Skeletal muscle tissue (tissue), 4 donors: ENCODE results near the gene MT1F. TPM values are rescaled to one million over a fixed set of nuclear protein-coding genes. Genes with fewer than 3 reads are reported as not detected.
A peak's percentile ranks its signal among the peaks of the same experiment; 100 is the strongest.

Experiments used
- H3K27ac ChIP-seq: one replicate; pipeline ENCODE4 v1.7.0; 2013; ENCODE audit warnings: mild to moderate bottlenecking, low read depth, low read length, inconsistent platforms
- H3K27me3 ChIP-seq, 3 donors: one replicate each; pipeline ENCODE4 v1.7.0; 2013; ENCODE audit warnings: low read length in 3 of 3; ENCODE audit not compliant: control insufficient read depth in 3 of 3, insufficient read depth in 3 of 3
- H3K36me3 ChIP-seq, 3 donors: one replicate each; pipeline ENCODE4 v1.7.0; 2013; ENCODE audit warnings: low read length in 3 of 3; ENCODE audit not compliant: control insufficient read depth in 3 of 3, insufficient read depth in 3 of 3
- H3K4me1 ChIP-seq, 3 donors: one replicate each; pipeline ENCODE4 v1.7.0; 2013; ENCODE audit warnings: low read length in 3 of 3, mild to moderate bottlenecking in 3 of 3; ENCODE audit not compliant: control insufficient read depth in 3 of 3, insufficient read depth in 3 of 3
- H3K4me3 ChIP-seq, 3 donors: one replicate each; pipeline ENCODE4 v1.7.0; 2013; ENCODE audit warnings: low read length in 3 of 3
- H3K9ac ChIP-seq, 3 donors: one replicate each; pipeline ENCODE4 v1.7.0; 2013; ENCODE audit warnings: low read length in 3 of 3, mild to moderate bottlenecking in 3 of 3, moderate library complexity in 2 of 3, low read depth in 1 of 3
- H3K9me3 ChIP-seq, 3 donors: one replicate each; pipeline ENCODE4 v1.7.0; 2013; ENCODE audit warnings: low read length in 3 of 3; ENCODE audit not compliant: control insufficient read depth in 3 of 3
- total RNA-seq: library from RNA; depleted of rRNA; stranded (reverse); fragments of >200 nt; gene quantifications from one replicate; pipeline ENCODE4 v1.2.3, GENCODE V29; 2014
- donor health status: Osteomylitis.

The MT1F gene
- total RNA-seq, 1 donor from 2014 or later = not detected

- H3K27me3 ChIP-seq = peaks cover 11 to 42% (median 35%) of the 10 kb centered on the region in 3 donors
- peak overlapping the region; percentile 32 for H3K27ac ChIP-seq
- no peaks in the 10 kb centered on the region for H3K9me3 ChIP-seq
- H3K9ac ChIP-seq = peak overlapping the region in 1 of 3 donors; percentile 66
- H3K4me3 ChIP-seq = peak overlapping the region; percentile 29 to 64 (median 33)
- H3K36me3 ChIP-seq = no peaks in the 10 kb centered on the region
- peaks cover 16 to 21% (median 18%) of the 10 kb centered on the region in 3 donors for H3K4me1 ChIP-seq
Measured at GRCh38 chr16:56643080-56643778, 14.5 kb upstream of the MT1F start.

GRCh38 chr16:56643833-56644232, 13.9 kb upstream of the MT1F start:
- Histone ChIP-seq H3K27ac (no peak overlapping the region), H3K9me3 (no peaks in the 10 kb centered on the region), H3K9ac (peak overlapping the region in 1 of 3 donors; percentile 66), H3K36me3 (no peaks in the 10 kb centered on the region), H3K4me1 (peaks cover 10 to 17% (median 12%) of the 10 kb centered on the region in 3 donors), H3K4me3 (peak overlapping the region in 2 of 3 donors; percentile 24 to 64), H3K27me3 (peaks cover 17 to 43% (median 30%) of the 10 kb centered on the region in 3 donors)

- Histone ChIP-seq H3K9ac (no peak overlapping the region), H3K27me3 (peaks cover 22 to 37% (median 23%) of the 10 kb centered on the region in 3 donors), H3K36me3 (no peaks in the 10 kb centered on the region), H3K4me3 (no peak overlapping the region), H3K4me1 (peaks cover 9 to 10% (median 9%) of the 10 kb centered on the region in 3 donors), H3K9me3 (no peaks in the 10 kb centered on the region), H3K27ac (no peak overlapping the region)
Measured at GRCh38 chr16:56645311-56645710, 12.4 kb upstream of the MT1F start.

DNA sequence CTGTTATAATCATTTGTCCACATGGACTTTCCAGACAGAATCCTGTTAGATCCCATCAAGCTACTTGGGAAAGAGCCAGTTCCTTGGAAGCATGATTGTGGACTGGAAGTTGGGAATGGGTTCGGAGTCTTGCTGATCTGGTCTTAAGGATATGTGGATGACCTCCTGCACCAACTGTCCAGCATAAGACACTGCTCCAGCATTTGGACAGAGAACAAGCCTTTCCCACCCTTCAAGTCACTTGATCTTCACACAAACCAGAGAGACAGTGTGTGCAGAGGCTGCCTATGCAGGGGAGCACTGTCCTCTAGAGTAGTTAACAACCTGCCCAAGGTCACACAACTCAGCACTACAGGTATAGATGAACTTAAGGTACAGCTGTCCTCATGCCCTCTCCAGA, 11.9 kb upstream of the MT1F start:
- Histone ChIP-seq H3K9ac (no peak overlapping the region), H3K4me3 (no peak overlapping the region), H3K4me1 (peaks cover 9 to 10% (median 9%) of the 10 kb centered on the region in 3 donors), H3K9me3 (no peaks in the 10 kb centered on the region), H3K36me3 (no peaks in the 10 kb centered on the region), H3K27me3 (peaks cover 22 to 33% (median 23%) of the 10 kb centered on the region in 3 donors), H3K27ac (no peak overlapping the region)

DNA sequence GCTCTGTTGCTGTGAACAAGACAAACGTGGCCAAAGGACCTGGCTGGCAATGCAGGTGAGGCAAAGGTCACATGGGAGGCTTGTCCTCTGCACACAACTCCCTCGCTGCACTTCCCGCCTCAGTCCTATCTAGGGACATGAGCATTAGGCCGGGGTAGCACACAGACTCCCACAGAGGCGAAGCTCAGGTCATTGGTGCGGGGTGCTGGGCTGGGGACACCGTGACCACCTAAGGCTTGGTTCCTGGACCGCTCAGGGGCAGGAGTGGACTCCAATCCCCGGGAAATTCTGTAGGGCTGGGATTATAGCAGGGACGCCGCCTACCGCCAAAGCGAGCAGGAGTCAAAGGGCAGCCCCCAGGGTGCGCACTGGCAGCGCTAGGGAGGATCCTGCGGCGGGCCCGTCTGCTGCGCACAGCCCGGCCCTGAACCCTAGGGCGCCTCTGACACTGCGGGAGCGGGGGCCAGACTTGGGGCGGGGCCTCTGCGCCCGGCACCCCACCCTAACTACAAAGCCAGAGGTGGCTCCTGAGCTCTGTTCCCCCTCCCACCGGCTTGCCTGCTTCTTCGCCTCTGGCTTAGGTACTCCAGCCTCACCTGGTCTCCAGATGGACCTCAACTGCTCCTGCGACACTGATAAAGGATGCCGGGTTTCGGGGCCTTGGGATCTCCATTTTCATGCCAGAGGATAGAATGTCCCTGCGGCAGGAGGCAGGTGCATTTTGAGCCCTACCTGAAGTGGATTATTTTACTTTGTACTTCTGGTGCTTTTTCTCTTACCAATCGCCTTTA, 9.9 kb upstream of the MT1F start:
- no peaks in the 10 kb centered on the region for H3K36me3 ChIP-seq
- H3K4me3 ChIP-seq = no peak overlapping the region
- peaks cover 18 to 33% (median 22%) of the 10 kb centered on the region in 3 donors for H3K27me3 ChIP-seq

DNA sequence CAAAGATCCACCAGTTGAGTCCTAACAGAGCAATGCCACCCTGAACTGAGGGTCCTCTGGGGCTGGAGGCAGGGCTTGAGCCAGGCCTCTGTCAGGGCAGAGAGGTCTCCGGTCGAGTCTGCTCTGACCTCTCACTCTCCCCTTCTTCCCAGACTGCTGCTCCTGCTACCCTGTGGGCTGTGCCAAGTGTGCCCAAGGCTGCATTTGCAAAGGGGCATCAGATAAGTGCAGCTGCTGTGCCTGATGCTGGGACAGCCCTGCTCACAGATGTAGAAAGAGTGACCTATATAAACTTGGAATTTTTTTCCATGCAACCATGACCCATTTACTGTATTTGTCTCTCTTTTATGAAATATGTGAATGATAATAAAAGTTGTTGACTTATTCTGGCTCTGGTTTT, 8.5 kb upstream of the MT1F start:
- no peaks in the 10 kb centered on the region for H3K9me3 ChIP-seq
- no peak overlapping the region for H3K27ac ChIP-seq
- H3K27me3 ChIP-seq = peaks cover 10 to 24% (median 22%) of the 10 kb centered on the region in 3 donors
- H3K4me3 ChIP-seq = no peak overlapping the region
- no peak overlapping the region for H3K9ac ChIP-seq
- H3K36me3 ChIP-seq = no peaks in the 10 kb centered on the region
- no peaks in the 10 kb centered on the region for H3K4me1 ChIP-seq

More for the DNA sequence above, 9.9 kb upstream of the MT1F start:
- H3K9me3 ChIP-seq = no peaks in the 10 kb centered on the region
- no peak overlapping the region for H3K9ac ChIP-seq
- H3K4me1 ChIP-seq = peaks cover 9 to 10% (median 9%) of the 10 kb centered on the region in 3 donors
- no peak overlapping the region for H3K27ac ChIP-seq

- peaks cover 4 to 22% (median 19%) of the 10 kb centered on the region in 3 donors for H3K27me3 ChIP-seq
- no peaks in the 10 kb centered on the region for H3K36me3 ChIP-seq
- no peaks in the 10 kb centered on the region for H3K9me3 ChIP-seq
- H3K4me1 ChIP-seq = no peaks in the 10 kb centered on the region
- no peak overlapping the region for H3K27ac ChIP-seq
- no peak overlapping the region for H3K9ac ChIP-seq
- no peak overlapping the region for H3K4me3 ChIP-seq
Measured at GRCh38 chr16:56649820-56650219, 7.9 kb upstream of the MT1F start.

DNA sequence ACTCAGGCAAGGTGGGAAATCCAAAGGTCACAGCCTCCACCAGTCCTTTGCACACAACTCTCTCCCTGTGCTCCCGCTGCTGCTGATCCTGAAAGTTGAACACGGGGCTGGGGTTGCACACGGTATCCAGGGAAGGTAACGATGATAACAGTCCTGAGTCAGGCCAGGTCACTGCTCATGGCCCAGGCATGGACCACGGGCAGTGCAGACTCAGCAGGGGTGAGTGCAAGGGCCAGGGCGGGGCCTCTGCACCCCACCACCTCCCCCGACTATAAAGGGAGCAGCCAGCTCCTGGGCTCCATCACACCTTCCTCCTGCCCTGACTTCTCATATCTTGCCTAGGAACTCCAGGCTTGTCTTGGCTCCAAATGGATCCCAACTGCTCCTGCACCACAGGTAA, 6.2 kb upstream of the MT1F start, which contains the start of gene MT1B:
MT1B (plus strand) TSS at position 301 of the 400 bp plus-strand sequence; CDS start at position 369, 68 bp downstream.
- Histone ChIP-seq H3K9me3 (no peaks in the 10 kb centered on the region), H3K4me1 (no peaks in the 10 kb centered on the region), H3K27me3 (peaks cover 0 to 19% (median 16%) of the 10 kb centered on the region in 3 donors), H3K4me3 (no peak within 1 kb of the TSS), H3K27ac (no peak within 1 kb of the TSS), H3K9ac (no peak within 1 kb of the TSS), H3K36me3 (no peaks in the 10 kb centered on the region)

DNA sequence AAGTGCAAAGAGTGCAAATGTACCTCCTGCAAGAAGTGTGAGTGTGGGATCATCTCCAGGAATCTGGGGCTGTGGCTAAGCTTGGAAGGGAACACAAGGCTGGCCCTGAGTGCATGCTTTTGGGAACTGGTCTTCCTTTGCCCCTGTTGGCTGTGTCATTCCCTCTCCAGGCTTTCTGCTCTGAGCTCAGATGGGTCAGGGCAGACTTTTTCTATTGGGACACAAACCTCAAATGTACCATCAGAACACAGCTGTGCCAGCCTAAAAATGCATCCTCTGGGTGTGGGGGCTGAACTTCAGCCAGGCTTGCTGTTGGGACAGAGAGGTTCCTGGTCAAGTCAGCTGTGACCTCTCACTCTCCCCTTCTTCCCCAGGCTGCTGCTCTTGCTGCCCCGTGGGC, 5.2 kb upstream of the MT1F start:
- Histone ChIP-seq H3K9me3 (no peaks in the 10 kb centered on the region), H3K27ac (no peak overlapping the region), H3K9ac (no peak overlapping the region), H3K4me3 (no peak overlapping the region), H3K4me1 (peaks cover 0 to 5% (median 4%) of the 10 kb centered on the region in 3 donors), H3K36me3 (no peaks in the 10 kb centered on the region), H3K27me3 (peaks cover 0 to 16% (median 15%) of the 10 kb centered on the region in 3 donors)

DNA sequence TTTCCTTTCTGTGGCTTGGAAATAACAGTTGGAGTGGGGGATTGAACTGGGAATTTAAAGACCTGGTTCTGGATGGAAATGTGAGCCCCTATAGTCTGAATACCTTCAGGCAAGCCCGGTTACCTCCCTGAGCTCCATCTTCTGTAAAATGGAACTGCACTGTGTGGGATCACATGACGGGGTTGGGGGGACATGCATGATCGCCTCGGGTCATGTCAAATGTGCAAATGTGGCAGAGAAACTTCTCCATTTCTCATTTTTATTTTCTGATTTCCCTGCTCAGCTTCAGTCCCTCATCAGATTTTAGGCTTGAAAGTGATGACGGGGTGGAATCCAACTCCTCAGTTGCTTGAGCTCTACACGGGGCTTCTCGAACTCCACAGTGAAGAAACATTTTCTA, 4.5 kb upstream of the MT1F start:
- Histone ChIP-seq H3K27ac (no peak overlapping the region), H3K4me3 (no peak overlapping the region), H3K36me3 (no peaks in the 10 kb centered on the region), H3K27me3 (peaks cover 4 to 19% (median 14%) of the 10 kb centered on the region in 3 donors), H3K4me1 (peaks cover 4 to 11% (median 10%) of the 10 kb centered on the region in 3 donors), H3K9ac (no peak overlapping the region), H3K9me3 (no peaks in the 10 kb centered on the region)
